Neuronal stem cell (in vitro differentiated cells): Measurements from ENCODE around the gene MAPKAP1.

Experiments used
- DNase-seq: peaks from one replicate; pipeline ENCODE4 v3.0.0-alpha.2; 2013; ENCODE audit warnings: low spot score
- H2AFZ ChIP-seq: one replicate; pipeline ENCODE4 v1.6.1; 2013; ENCODE audit warnings: mild to moderate bottlenecking, low read length, inconsistent platforms
- H2AK5ac ChIP-seq: 2 replicates; pipeline ENCODE4 v1.6.1; 2013; ENCODE audit warnings: low read depth, mild to moderate bottlenecking, inconsistent platforms, low read length, moderate library complexity, mixed read lengths
- H2BK120ac ChIP-seq: 2 replicates; pipeline ENCODE4 v1.6.1; 2013; ENCODE audit warnings: low read depth, mild to moderate bottlenecking, inconsistent platforms, low read length, moderate library complexity, mixed read lengths
- H2BK12ac ChIP-seq: one replicate; pipeline ENCODE4 v1.6.1; 2013; ENCODE audit warnings: low read length, inconsistent platforms
- H2BK15ac ChIP-seq: 2 replicates; pipeline ENCODE4 v1.6.1; 2013; ENCODE audit warnings: mild to moderate bottlenecking, low read length, inconsistent platforms, mixed read lengths
- H2BK5ac ChIP-seq: one replicate; pipeline ENCODE4 v1.6.1; 2013; ENCODE audit warnings: inconsistent platforms, mild to moderate bottlenecking, low read length, moderate library complexity
- H3K14ac ChIP-seq: one replicate; pipeline ENCODE4 v1.6.1; 2013; ENCODE audit warnings: low read length, inconsistent platforms
- H3K18ac ChIP-seq: 2 replicates; pipeline ENCODE4 v1.6.1; 2013; ENCODE audit warnings: low read length, inconsistent platforms
- H3K23ac ChIP-seq: 2 replicates; pipeline ENCODE4 v1.6.1; 2013; ENCODE audit warnings: low read depth, mild to moderate bottlenecking, mixed read lengths, low read length, inconsistent platforms; ENCODE audit not compliant: poor library complexity
- H3K27ac ChIP-seq: replicated peaks from 3 replicates; pipeline ENCODE4 v1.5.1; 2013; ENCODE audit warnings: low read length, inconsistent platforms
- H3K27me3 ChIP-seq, 3 experiments: 2 replicates each; pipeline ENCODE4 v1.6.1; 2013; ENCODE audit warnings: low read length in 3 of 3, mild to moderate bottlenecking in 2 of 3, inconsistent platforms in 1 of 3, low read depth in 1 of 3, mixed read lengths in 1 of 3, moderate library complexity in 1 of 3; ENCODE audit not compliant: control insufficient read depth in 3 of 3, insufficient read depth in 3 of 3
- H3K36me3 ChIP-seq, 2 donors: replicated peaks in 1 of 2; 2 replicates each; pipeline ENCODE4 v1.6.1; 2013; ENCODE audit warnings: low read length in 2 of 2; ENCODE audit not compliant: control insufficient read depth in 2 of 2, insufficient read depth in 2 of 2
- H3K4ac ChIP-seq: 2 replicates; pipeline ENCODE4 v1.6.1; 2013; ENCODE audit warnings: inconsistent platforms, mild to moderate bottlenecking, low read length, moderate library complexity
- H3K4me1 ChIP-seq, 2 donors: 1 replicate in 1 of 2; 2 replicates in 1 of 2; pipeline ENCODE4 v1.6.1; 2013; ENCODE audit warnings: low read length in 2 of 2, low read depth in 1 of 2; ENCODE audit not compliant: control insufficient read depth in 2 of 2, insufficient read depth in 1 of 2
- H3K4me2 ChIP-seq: one replicate; pipeline ENCODE4 v1.6.1; 2013; ENCODE audit warnings: mild to moderate bottlenecking, low read length, inconsistent platforms; ENCODE audit not compliant: insufficient read depth, poor library complexity, severe bottlenecking
- H3K4me3 ChIP-seq, 2 donors: 2 replicates each; pipeline ENCODE4 v1.5.1; 2013; ENCODE audit warnings: low read length in 2 of 2, mild to moderate bottlenecking in 2 of 2, inconsistent platforms in 1 of 2, moderate library complexity in 1 of 2
- H3K79me1 ChIP-seq: one replicate; pipeline ENCODE4 v1.6.1; 2013; ENCODE audit warnings: low read depth, mild to moderate bottlenecking, inconsistent platforms, low read length, moderate library complexity
- H3K9ac ChIP-seq: one replicate; pipeline ENCODE4 v1.6.1; 2013; ENCODE audit warnings: mild to moderate bottlenecking, low read depth, low read length, inconsistent platforms; ENCODE audit not compliant: poor library complexity
- H3K9me3 ChIP-seq, 2 donors: replicated peaks in 1 of 2; 2 replicates each; pipeline versions ENCODE3 to v1.6.1; 2013; ENCODE audit warnings: low read length in 2 of 2, mild to moderate bottlenecking in 2 of 2, inconsistent platforms in 1 of 2, low read depth in 1 of 2, mixed read lengths in 1 of 2, moderate library complexity in 1 of 2; ENCODE audit not compliant: control insufficient read depth in 2 of 2, insufficient read depth in 1 of 2
- H4K8ac ChIP-seq: one replicate; pipeline ENCODE4 v1.6.1; 2013; ENCODE audit warnings: low read depth, mild to moderate bottlenecking, inconsistent platforms, low read length, moderate library complexity
- H4K91ac ChIP-seq: one replicate; pipeline ENCODE4 v1.6.1; 2013; ENCODE audit warnings: low read length, low read depth, mild to moderate bottlenecking, inconsistent platforms; ENCODE audit not compliant: poor library complexity
- WGBS, 2 donors: extraction: QIAGEN DNeasy Blood & Tissue Kit; methylation state at CpG; one replicate each; pipeline ENCODE4 v1.1.7; 2013; ENCODE audit warnings: missing lambda C conversion rate in 2 of 2, mixed read lengths in 1 of 2; ENCODE audit not compliant: insufficient read length in 2 of 2, insufficient replicate concordance in 1 of 2; ENCODE audit errors: extremely low coverage in 2 of 2; 5-methylcytosine and 5-hydroxymethylcytosine counted together

The MAPKAP1 gene

GRCh38 chr9:125646621-125647100, 60.3 kb downstream of the MAPKAP1 start:
- no peak overlapping the region for H3K23ac ChIP-seq
- no CpG with 5 or more reads among the region's 6 CpGs for WGBS, 2 donors
- no peak overlapping the region for H4K91ac ChIP-seq
- peaks cover 3 to 27% of the 10 kb centered on the region in 2 donors for H3K4me1 ChIP-seq
- no peak overlapping the region for H2AFZ ChIP-seq
- no peak overlapping the region for H3K4me3 ChIP-seq
- no peak overlapping the region for H3K14ac ChIP-seq
- H2BK5ac ChIP-seq, result no peak overlapping the region
- no peak for DNase-seq
- no peak overlapping the region for H2AK5ac ChIP-seq
- H3K27me3 ChIP-seq, result no peaks in the 10 kb centered on the region
- no peak overlapping the region for H3K18ac ChIP-seq
- no peaks in the 10 kb centered on the region for H3K9me3 ChIP-seq
- H3K9ac ChIP-seq, result no peak overlapping the region
- H3K4ac ChIP-seq, result no peak overlapping the region
- H2BK15ac ChIP-seq, result no peak overlapping the region
- no peak overlapping the region for H4K8ac ChIP-seq
- no peak overlapping the region for H3K4me2 ChIP-seq
- H3K27ac ChIP-seq, result no peak overlapping the region
- H3K36me3 ChIP-seq, result peaks cover 0 to 2% of the 10 kb centered on the region in 2 donors
- peaks cover 3% of the 10 kb centered on the region for H3K79me1 ChIP-seq
- H2BK120ac ChIP-seq, result no peak overlapping the region
- H2BK12ac ChIP-seq, result no peak overlapping the region

- H3K23ac ChIP-seq, result no peak overlapping the region
- H3K4ac ChIP-seq, result no peak overlapping the region
- no peak overlapping the region for H3K4me2 ChIP-seq
- H4K91ac ChIP-seq, result no peak overlapping the region
- no peak overlapping the region for H3K27ac ChIP-seq
- H3K9me3 ChIP-seq, result no peaks in the 10 kb centered on the region
- H2AFZ ChIP-seq, result no peak overlapping the region
- DNase-seq, result no peak
- H3K4me3 ChIP-seq, result no peak overlapping the region
- peaks cover 3 to 26% of the 10 kb centered on the region in 2 donors for H3K4me1 ChIP-seq
- H3K36me3 ChIP-seq, result peaks cover 0 to 2% of the 10 kb centered on the region in 2 donors
- no peak overlapping the region for H4K8ac ChIP-seq
- H2BK15ac ChIP-seq, result no peak overlapping the region
- no peak overlapping the region for H2BK120ac ChIP-seq
- no peaks in the 10 kb centered on the region for H3K27me3 ChIP-seq
- H3K79me1 ChIP-seq, result peaks cover 3% of the 10 kb centered on the region
- H2BK5ac ChIP-seq, result no peak overlapping the region
- H3K14ac ChIP-seq, result no peak overlapping the region
- no CpG with 5 or more reads among the region's 1 CpG for WGBS, 2 donors
- H2AK5ac ChIP-seq, result no peak overlapping the region
- no peak overlapping the region for H3K18ac ChIP-seq
- H3K9ac ChIP-seq, result no peak overlapping the region
- H2BK12ac ChIP-seq, result no peak overlapping the region
These were observed 60.8 kb downstream of the MAPKAP1 start for GRCh38 chr9:125646217-125646616.

- Histone ChIP-seq H3K4me3 (no peak overlapping the region), H3K79me1 (peaks cover 3% of the 10 kb centered on the region), H3K4ac (no peak overlapping the region), H3K18ac (no peak overlapping the region), H3K9me3 (no peaks in the 10 kb centered on the region), H4K91ac (no peak overlapping the region), H3K9ac (no peak overlapping the region), H3K27ac (peak overlapping the region; percentile 6), H2BK12ac (no peak overlapping the region), H3K4me2 (no peak overlapping the region), H3K4me1 (peaks cover 3 to 20% of the 10 kb centered on the region in 2 donors), H3K23ac (no peak overlapping the region), H3K27me3 (no peaks in the 10 kb centered on the region), H3K14ac (no peak overlapping the region), H2BK120ac (no peak overlapping the region), H4K8ac (no peak overlapping the region), H2BK5ac (no peak overlapping the region), H3K36me3 (peaks cover 0 to 2% of the 10 kb centered on the region in 2 donors), H2BK15ac (no peak overlapping the region), H2AFZ (no peak overlapping the region), H2AK5ac (no peak overlapping the region)
- DNase-seq, result no peak
- no CpG with 5 or more reads among the region's 7 CpGs for WGBS, 2 donors
These were observed 62.0 kb downstream of the MAPKAP1 start for GRCh38 chr9:125644819-125645507.

- Histone ChIP-seq H3K4me3 (no peak overlapping the region), H3K4me1 (peaks cover 3 to 7% of the 10 kb centered on the region in 2 donors), H2BK5ac (no peak overlapping the region), H3K23ac (no peak overlapping the region), H3K9ac (no peak overlapping the region), H3K4me2 (no peak overlapping the region), H3K27ac (no peak overlapping the region), H3K9me3 (no peaks in the 10 kb centered on the region), H2BK12ac (no peak overlapping the region), H2AFZ (no peak overlapping the region), H3K79me1 (peaks cover under 1% of the 10 kb centered on the region), H2AK5ac (no peak overlapping the region), H4K8ac (no peak overlapping the region), H3K4ac (no peak overlapping the region), H2BK15ac (no peak overlapping the region), H2BK120ac (no peak overlapping the region), H3K36me3 (no peaks in the 10 kb centered on the region), H3K18ac (no peak overlapping the region), H4K91ac (no peak overlapping the region), H3K27me3 (no peaks in the 10 kb centered on the region), H3K14ac (no peak overlapping the region)
- no CpG with 5 or more reads among the region's 1 CpG for WGBS, 2 donors
- no peak for DNase-seq
These were observed 64.7 kb downstream of the MAPKAP1 start for GRCh38 chr9:125642311-125642710.
